Hepatocyte (in vitro differentiated cells): ENCODE measurements around the gene HDAC8.

ENCODE experiments used
- EZH2 ChIP-seq: fragments of 200-600 bp; sonication (generic); IDR thresholded peaks from 2 replicates; pipeline ENCODE4 v1.6.1; 2016; ENCODE audit warnings: antibody characterized with exemption, mild to moderate bottlenecking, borderline replicate concordance
- TF ChIP-seq, protein P1 (sequence below): fragments of 200-600 bp; sonication (generic); IDR thresholded peaks from 2 replicates; pipeline ENCODE4 v1.5.1; 2016; ENCODE audit warnings: antibody characterized with exemption, mild to moderate bottlenecking; ENCODE audit not compliant: poor library complexity

DNA sequence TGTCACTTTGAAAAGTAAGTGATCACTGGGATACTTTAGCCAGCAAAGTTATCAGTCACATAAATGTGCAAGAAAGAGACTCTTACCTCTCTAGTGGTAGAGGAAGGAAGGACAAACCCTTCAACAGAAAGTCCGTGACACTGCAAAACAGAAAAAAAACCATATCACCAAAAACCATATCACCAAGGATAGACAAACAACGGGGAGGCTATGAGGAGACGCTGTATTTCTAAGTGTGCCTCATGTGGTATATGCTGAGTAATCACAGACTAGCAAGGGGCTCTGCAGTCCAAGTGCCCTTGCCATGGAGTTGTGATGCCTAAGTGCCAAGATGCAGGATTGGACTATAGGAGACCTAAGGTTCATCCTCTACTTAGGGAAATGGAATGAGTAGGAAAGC, 11.5 kb upstream of the HDAC8 start:
- TF ChIP-seq, protein P1, sequence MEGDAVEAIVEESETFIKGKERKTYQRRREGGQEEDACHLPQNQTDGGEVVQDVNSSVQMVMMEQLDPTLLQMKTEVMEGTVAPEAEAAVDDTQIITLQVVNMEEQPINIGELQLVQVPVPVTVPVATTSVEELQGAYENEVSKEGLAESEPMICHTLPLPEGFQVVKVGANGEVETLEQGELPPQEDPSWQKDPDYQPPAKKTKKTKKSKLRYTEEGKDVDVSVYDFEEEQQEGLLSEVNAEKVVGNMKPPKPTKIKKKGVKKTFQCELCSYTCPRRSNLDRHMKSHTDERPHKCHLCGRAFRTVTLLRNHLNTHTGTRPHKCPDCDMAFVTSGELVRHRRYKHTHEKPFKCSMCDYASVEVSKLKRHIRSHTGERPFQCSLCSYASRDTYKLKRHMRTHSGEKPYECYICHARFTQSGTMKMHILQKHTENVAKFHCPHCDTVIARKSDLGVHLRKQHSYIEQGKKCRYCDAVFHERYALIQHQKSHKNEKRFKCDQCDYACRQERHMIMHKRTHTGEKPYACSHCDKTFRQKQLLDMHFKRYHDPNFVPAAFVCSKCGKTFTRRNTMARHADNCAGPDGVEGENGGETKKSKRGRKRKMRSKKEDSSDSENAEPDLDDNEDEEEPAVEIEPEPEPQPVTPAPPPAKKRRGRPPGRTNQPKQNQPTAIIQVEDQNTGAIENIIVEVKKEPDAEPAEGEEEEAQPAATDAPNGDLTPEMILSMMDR, result no peak
- TF ChIP-seq EZH2, result no peak
